NCI-H1048 (cell line): ENCODE data around the gene AKAP6.

Experiments
- DNase-seq: peaks from one replicate; lab custom pipeline; 2025; lab: John Stamatoyannopoulos, UW

The AKAP6 gene

DNA sequence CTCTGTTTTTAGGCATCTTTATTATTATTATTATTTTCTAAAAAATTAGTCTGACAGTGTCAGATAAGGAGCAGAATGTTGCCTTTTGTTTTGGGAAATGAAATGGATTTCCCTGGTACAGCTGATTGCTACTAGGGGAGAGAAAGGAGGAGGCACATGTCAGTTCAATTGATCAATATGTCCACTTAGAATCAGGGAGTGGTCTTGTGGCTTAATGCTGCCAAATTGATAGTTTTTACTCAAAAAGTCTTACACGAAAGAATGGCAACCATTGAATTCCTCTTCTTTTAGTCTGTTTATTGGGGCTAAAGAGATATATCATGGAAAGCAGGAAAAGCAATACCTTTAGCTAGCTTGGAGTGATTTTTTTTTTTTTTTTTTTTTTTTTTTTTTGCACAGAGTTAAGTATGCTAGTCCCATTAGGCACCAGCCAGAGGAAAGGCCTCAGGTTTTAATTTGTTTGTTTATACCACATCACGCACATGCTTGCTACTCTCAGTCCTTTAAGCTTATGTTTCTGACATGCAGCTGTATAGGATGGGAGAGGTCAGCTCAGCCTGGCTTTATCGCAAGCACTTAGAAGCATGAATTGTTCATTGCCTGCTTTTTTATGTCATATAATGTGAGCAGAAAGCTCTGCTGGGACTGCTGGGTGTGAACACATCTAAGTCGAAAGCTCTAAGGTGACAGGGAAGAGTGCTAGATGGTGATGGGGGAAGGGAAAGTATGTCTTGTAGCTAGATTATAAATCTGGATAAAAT, 1.4 kb downstream of the AKAP6 start:
- no peak for DNase-seq

DNA sequence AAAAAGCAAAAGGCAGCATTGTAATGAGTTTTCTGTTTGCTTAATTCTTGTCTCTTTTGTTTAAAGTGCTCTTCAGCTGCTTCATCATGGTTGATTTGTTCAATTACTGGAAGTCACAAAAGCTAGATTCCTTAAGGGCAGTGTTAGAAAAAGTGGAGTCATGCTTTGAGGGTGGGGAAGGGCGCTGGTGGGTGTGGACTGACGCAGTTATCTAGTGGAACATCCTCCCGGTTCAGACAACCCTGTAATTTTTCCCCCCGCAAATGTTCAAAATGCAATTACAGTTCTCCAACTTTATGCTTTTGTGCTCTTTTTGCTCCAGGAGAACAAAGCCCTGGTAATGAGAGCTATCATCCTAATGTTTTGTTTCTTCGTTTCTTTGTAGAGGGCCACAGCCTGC, 2.1 kb downstream of the AKAP6 start:
- DNase-seq: no peak

- DNase-seq: no peak
Measured at GRCh38 chr14:32332415-32333316, 3.6 kb downstream of the AKAP6 start.

- no peak for DNase-seq
Measured at GRCh38 chr14:32336702-32337101, 7.6 kb downstream of the AKAP6 start.

GRCh38 chr14:32337759-32338158, 8.7 kb downstream of the AKAP6 start:
- no peak for DNase-seq

DNA sequence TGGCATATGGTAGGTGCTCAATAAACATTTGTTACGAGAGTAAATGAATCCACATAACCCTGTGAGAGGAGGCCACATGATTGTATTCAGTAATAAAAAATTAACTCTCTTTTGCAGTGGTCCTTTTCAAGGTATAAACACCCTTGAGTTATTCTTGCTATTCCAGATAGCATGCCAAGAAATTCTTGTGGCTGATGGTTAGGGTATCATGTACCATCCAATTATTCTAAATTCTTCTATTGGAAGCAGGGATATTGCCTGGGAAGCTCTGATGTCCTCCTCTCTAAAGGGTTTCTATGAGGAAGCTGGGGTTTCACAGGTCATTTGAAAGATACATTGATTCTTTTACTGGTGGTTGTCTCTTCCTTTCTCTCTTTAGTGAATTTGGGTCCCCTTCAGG, 10.1 kb downstream of the AKAP6 start:
- no peak for DNase-seq

DNA sequence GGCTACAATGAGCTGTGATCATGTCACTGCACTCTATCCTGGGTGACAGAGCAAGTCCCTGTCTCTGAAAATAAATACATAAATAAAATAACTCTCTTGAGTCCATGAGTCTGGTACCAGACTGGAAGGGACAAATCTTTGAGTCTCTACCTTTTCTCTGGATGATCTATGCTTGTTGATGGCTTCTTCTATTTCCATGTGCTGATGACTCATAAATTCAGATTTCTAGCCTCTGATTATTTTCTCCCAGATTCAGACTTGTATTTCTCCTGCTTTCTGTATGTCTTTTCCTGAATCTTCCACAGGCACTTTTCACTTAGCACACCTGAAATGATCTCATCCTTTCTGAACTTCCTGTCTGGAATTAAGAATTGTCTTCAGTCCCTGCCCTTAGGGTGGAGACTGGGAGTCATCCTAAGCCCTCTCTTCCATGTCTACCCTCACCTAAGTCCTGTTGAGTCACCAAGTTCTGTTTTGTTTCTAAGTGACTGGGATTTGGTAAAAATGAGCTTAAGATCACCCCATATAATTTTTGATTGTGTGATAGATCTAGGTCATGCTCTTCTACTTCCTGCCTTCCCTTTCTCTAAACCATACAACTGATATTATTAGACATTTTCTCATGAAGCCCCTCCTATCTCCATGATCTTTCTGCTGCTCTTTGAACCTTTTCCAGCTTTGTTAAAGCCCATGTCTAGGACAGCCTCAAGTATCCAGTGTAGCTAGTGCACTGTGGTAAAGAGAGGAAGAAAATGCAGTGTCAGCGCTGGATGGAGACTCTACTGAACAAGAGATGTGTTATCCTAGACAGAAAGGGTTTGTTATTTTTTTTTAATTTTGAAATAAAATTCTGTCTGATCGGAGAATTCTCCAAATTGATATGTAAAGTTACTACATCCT, 13.1 kb downstream of the AKAP6 start:
- DNase-seq: no peak

- no peak for DNase-seq
Measured at GRCh38 chr14:32342847-32343194, 13.7 kb downstream of the AKAP6 start.

GRCh38 chr14:32343926-32344430, 14.9 kb downstream of the AKAP6 start:
- no peak for DNase-seq

GRCh38 chr14:32345311-32345791, 16.3 kb downstream of the AKAP6 start:
- DNase-seq: no peak

DNA sequence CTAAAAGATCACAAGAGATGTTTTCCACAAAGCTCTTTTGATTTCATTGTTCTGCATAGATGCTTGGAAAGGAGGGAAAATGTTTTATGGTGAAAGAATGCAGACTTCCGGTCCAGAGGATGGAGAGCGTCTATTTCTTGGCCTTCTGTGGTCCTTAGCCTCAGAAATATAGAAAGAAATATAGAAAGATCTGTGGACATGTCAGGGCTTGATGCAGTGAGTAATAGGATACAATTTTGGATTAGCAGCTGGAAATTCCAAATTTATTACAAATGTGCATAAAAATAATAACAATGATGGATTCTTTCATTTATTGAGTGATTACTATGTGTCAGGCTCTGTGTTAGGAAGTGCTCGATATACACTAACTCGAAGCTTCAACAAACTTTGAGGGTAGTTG, 20.2 kb downstream of the AKAP6 start:
- no peak for DNase-seq

GRCh38 chr14:32350020-32350419, 20.9 kb downstream of the AKAP6 start:
- DNase-seq: no peak

DNA sequence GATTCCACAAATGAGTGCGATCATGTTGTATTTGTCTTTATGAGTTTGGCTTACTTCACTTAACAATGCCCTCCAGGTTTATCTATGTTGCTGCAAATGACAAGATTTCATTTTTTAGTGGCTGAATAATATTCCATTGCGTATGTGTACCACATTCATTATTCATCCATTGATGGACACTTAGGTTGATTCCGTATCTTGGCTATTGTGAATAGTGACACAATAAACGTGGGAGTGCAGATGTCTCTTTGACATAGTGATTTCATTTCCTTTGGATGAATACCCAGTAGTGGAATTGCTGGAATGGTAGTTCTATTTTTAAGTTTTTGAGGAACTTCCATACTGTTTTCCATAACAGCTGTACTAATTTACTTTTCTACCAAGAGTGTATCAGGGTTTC, 23.5 kb downstream of the AKAP6 start:
- DNase-seq: no peak

- no peak for DNase-seq
Measured at GRCh38 chr14:32354716-32355115, 25.6 kb downstream of the AKAP6 start.

DNA sequence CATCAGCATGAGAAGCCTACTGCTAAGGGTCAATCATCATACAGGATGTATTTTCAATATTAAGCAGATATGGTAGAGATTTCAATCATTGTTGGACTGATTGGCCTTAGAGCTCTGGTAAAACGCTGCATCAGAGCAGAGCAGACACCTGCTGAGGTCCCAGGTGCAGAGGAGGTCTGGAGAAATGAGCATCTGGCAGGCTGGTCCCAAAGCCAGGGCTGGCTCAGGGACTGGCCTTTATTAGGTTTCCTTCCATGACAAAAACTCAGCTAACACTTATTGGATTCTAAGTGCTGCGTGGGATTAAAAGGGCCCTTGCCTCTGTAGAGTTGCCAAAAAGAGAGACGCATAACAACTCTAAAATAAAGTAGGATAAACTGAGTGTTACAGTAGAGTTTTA, 29.7 kb downstream of the AKAP6 start:
- no peak for DNase-seq

GRCh38 chr14:32361674-32362073, 32.6 kb downstream of the AKAP6 start:
- no peak for DNase-seq

- DNase-seq: no peak
Measured at GRCh38 chr14:32363761-32364160, 34.7 kb downstream of the AKAP6 start.

- no peak for DNase-seq
Measured at GRCh38 chr14:32364941-32365340, 35.8 kb downstream of the AKAP6 start.

- no peak for DNase-seq
Measured at GRCh38 chr14:32366256-32366879, 37.3 kb downstream of the AKAP6 start.

DNA sequence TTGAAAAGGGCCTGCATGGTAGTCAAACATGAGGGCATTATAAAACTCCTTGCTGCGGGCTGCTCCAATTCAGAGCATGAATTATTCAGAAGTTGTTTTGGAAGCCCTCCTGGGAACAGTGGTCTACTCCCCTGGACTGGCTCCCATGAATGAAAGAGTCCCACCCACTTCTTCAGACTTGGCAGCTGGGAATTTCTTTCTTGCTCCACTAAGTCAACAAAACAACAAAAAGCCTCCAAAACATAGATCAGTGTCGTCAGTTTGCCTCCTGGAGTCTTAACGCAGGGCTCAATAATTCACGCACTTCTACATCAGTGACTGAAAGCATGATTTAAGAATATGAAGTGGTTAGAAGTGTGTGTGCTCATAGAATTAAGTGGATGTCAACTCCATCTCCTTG, 37.9 kb downstream of the AKAP6 start:
- no peak for DNase-seq

DNA sequence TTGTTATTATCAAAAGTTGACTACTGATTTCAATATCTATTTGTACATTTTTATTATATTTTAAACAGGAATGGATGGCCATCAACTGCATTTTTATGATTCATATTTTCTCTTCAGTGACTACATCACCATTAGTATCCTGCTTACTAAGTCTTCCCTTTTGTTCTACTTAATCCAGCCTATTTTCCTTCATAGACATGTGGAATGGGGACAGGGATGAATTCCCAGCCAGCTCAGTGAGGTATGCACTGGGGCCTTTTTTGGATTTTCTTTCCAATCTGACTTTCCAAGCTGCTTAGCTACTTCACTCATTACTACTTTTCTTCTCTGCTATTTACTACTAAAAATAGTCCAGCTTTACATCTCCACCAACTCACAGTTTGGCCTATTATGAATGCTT, 38.4 kb downstream of the AKAP6 start:
- DNase-seq: no peak

GRCh38 chr14:32368107-32368506, 39.0 kb downstream of the AKAP6 start:
- no peak for DNase-seq
